SK-N-MC (cell line): ENCODE data around the gene BABAM2.

ENCODE experiments used
- EZH2 ChIP-seq: fragments of 200-600 bp; sonication (generic); IDR thresholded peaks from one replicate; pipeline ENCODE4 v1.6.1; 2017; ENCODE audit warnings: antibody characterized with exemption
- FOXP2 ChIP-seq: optimal IDR thresholded peaks from 2 replicates; pipeline ENCODE3; 2011; ENCODE audit warnings: mild to moderate bottlenecking, moderate library complexity; ENCODE audit not compliant: insufficient read depth; ENCODE audit errors: extremely low read length, control extremely low read depth
- POLR2AphosphoS5 ChIP-seq: IDR thresholded peaks from 2 replicates; pipeline ENCODE4 v1.6.1; 2012; ENCODE audit warnings: mild to moderate bottlenecking, low read depth, low read length, borderline replicate concordance

DNA sequence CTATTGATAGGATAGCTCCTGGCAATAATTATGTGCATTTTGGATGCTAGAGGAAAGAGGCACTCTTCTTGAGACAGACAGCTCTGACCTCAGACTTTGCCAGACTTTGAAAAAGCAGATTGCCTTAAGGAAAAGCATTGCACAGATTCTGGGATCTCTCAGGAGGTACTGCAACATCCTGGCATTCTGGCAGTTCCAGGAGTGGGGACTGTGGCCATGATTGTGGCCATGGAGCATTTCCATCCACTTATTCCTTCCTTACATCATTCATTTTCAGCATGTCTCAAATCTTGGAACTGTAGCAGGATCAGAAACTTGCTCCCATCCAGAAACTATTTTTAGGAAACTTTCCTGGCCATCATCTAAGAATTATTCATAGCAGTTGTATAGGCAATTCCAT, 357.2 kb downstream of the BABAM2 start:
- TF ChIP-seq EZH2 (no peak), POLR2AphosphoS5 (no peak), FOXP2 (no peak)
